Measurements from ENCODE around the gene CEND1. TPM values are rescaled to one million over a fixed set of nuclear protein-coding genes. Genes with fewer than 3 reads are reported as not detected.

Gene CEND1
- total RNA-seq, 1 donor from 2014 or later = 0.13 TPM

GRCh38 chr11:795634-796564 lies 6.0 kb upstream of the CEND1 start:
- DNase-seq (ENCODE audit: low read depth, low spot score) = no peak

- no peak for DNase-seq (ENCODE audit: low read depth, low spot score)
Observed at GRCh38 chr11:794766-795633, 5.1 kb upstream of the CEND1 start.

DNA sequence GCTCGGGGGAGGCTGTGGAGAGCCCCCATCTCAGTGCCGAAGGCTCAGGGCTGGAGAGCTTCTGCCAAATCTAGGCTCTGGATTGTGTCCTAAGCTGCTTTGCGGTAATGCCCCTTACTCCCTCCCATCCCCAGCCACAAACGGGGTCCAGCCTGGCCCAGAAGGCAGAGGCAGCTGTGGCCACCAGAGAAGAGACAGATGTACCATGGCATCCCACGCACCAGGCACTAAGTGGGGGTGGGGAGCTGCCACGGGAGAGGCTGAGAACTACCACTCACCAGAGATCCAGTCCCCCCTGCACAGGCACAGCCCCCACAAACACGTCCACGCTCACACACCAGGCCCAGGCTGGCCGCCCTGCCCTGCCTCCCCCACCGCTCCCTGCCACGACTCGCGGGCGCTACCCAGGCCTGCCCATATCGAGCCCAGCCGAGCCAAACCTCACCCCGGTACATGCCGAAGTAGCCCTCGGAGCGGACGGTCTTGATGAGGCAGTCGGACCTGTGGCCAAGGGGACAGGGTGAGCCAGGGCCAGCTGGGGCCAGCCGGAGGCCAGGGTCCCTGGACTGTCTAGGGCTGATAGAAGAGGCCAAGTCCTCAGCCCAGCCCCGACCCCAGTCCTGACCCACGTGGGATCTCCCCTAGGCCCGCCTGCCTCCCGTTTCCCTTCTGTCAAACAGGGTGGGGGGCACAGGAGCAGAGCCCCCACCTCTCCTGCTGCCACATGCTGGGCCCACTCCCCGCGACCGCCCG lies 4.3 kb upstream of the CEND1 start:
- no peak for DNase-seq (ENCODE audit: low read depth, low spot score)

DNA sequence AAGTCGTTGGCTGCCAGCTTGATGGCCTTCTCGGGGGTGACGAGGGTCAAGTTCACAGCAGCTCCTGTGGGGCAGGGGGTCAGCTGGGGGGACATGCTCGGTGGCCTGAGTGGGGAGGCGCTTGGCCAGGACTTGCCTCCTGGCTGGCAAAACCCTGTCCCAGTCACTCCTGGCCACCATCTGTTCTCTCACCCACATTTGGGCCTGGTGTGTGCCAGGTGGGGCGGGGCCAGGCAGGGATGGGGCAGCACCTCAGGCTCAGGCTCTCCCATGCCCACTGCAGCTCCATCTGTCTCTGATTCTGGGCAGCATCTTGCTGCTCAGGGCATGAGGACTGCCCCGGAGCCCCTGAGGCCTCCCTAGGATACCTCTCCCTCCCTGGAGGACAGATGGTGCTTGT lies 3.7 kb upstream of the CEND1 start:
- no peak for DNase-seq (ENCODE audit: low read depth, low spot score)

DNA sequence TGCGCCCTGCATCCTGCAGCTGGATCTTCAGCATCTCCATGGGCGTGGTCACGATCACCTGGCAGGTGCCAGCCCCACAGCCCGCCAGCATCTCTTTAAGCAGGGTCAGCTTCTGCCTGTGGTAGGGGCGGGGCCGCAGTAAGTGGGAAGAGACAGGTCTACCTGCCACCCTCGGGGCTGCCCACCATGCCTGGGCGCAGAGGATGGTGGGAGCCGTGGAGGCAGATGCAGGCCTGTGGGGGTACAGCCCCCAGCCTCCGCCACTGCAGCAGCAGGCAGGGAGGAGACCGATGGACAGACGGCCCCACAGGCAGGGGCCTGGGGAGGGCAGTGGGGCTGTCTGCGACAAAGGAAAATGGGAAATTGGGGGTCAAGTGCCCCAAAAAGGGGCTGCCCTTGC lies 3.0 kb upstream of the CEND1 start:
- DNase-seq (ENCODE audit: low read depth, low spot score) = no peak

DNA sequence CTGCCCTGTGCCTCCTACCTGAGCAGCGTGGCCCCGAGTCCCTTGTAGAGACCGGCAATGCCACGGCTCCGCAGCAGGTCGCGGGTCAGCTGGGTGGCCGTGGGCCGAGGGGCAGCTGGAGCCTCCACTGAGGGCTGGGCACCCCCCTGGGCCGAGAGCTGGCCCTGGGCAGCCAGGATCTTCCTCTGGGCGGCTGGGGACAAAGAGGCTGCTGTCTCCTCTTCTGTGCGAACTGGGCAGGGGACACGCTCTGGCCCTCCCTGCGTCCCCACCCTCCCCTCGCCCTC lies 2.6 kb upstream of the CEND1 start:
- no peak for DNase-seq (ENCODE audit: low read depth, low spot score)

- DNase-seq (ENCODE audit: low read depth, low spot score) = no peak
Observed at GRCh38 chr11:791658-792534, 2.0 kb upstream of the CEND1 start.

DNA sequence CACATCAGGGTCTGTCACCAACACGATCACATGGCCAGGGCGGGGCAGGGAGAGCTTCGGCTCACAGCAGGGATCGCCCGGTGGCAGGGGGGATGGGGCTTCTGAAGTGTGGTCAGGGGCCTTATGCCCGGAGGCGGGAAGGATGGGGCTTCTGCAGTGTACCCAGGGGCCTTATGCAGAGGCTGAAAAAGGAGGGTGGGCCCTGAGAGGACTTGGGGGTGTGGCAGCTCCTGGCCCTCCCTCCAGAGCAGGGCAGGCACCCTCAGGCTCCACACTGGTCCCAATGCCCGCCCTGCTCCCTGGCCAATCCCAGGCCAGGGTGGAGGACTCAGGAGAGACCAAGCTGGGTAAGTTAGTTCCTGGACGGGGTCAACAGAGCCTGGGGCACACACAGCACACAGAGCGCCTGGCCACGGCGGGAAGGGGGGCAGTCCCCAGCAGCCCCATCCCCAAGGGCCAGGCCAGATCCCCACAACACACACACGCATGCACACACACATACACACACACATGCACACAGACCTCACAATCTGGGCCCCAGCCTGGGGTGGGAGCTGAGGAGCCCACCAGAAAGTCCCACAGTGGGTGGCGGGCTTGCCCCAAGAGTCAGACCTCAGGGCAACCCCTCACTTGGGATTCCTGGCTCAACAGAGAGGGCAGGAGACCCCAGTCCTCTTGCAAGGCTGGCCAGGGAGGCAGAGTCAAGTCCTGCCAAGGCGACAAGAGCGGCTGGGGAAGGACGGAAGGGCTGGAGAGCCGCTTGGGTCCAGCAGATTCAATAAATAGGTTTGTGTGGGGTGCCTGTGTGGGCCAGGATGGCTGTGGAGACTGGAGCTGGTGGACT lies 1.1 kb upstream of the CEND1 start:
- DNase-seq (ENCODE audit: low read depth, low spot score) = no peak

GRCh38 chr11:788953-789940 lies 643 bp downstream of the CEND1 start:
- DNase-seq (ENCODE audit: low read depth, low spot score) = no peak

- no peak for DNase-seq (ENCODE audit: low read depth, low spot score)
Observed at GRCh38 chr11:788009-788640, 1.8 kb downstream of the CEND1 start.

DNA sequence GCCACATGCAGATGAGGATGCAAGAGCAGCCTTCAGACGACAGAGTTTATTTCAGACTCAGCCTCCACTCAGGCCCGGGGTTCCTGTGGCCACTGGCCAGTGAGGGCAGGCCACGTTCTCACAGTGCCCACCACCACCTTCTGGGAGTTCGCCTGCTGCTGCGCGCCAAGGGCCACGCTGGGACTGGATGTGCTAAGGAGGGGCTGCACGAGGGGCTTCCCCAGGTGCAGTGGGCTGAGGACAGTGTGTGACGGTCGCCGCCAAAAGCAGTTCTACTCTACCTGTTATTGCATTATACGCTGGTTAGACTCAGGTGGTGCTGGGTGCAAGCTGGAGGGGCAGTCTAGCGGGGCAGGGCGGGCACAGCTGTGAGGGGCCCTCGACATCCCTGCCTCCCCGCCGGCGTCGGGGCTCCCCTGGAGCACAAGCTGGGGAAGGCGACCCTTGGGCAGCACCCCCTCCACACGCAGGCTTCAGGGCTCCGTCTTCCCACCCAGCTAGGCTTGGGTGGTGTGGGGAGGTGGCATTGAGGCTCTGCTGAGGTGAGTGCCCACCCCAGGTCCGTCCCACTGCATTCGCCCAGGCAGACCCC lies 2.7 kb downstream of the CEND1 start:
- DNase-seq (ENCODE audit: low read depth, low spot score) = no peak

GRCh38 chr11:786235-787083 lies 3.4 kb downstream of the CEND1 start:
- no peak for DNase-seq (ENCODE audit: low read depth, low spot score)

- peak; percentile 59 for DNase-seq (ENCODE audit: low read depth, low spot score)
Observed at GRCh38 chr11:783581-784015, 6.3 kb downstream of the CEND1 start.

GRCh38 chr11:782264-783174 lies 7.4 kb downstream of the CEND1 start:
- no peak for DNase-seq (ENCODE audit: low read depth, low spot score)

DNA sequence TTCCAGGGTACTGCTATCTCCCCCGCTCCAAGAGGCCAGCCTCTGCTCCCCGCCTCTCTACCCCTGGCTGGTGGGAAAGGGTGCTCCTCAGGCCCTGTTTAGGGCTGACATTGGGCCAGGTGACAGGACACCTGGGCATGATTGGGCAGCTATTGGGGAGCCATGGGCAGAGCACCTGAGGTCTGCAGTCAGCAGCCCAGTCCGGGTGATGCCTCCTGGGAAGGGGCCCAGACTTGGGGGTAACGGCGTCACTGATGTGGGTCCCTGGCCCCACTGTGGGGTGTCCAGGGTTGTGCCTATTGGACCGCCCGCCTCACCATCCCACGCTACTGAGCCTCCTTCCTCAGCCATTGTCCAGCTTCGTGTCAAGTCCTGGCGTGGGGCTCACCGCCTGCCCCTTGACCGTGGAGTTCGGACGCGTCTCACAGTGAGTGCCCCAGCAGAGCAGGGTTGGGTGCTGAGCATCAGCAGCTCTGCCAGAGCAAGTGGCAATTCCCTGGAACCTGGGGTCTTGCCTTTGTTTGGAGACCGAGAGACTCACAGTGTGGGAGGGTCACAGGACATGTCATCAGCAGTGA lies 9.8 kb downstream of the CEND1 start:
- DNase-seq (ENCODE audit: low read depth, low spot score) = no peak

Measured in pulmonary artery endothelial cell (primary cell).